GM23338 (cell line): ENCODE results near the gene LRRC38. TPM values are rescaled to one million over a fixed set of nuclear protein-coding genes. Genes with fewer than 3 reads are reported as not detected.

Experiments
- ATAC-seq: fragments of 200-7000 bp; cut with Tn5 transposase; 3 replicates; pipeline ENCODE4 v1.9.1; 2020
- DNase-seq: peaks from one replicate; pipeline ENCODE4 v3.0.0-alpha.2; 2015; ENCODE audit warnings: low spot score
- H2AFZ ChIP-seq: fragments of 200-600 bp; sonication (generic); 2 replicates; pipeline ENCODE4 v1.8.0; 2016; ENCODE audit warnings: antibody characterized with exemption, mild to moderate bottlenecking, moderate library complexity
- H3F3A ChIP-seq: fragments of 200-600 bp; sonication (generic); replicated peaks from 2 replicates; pipeline ENCODE4 v1.8.0; 2017; ENCODE audit warnings: antibody characterized with exemption, mixed run types, low read depth
- H3K27ac ChIP-seq: fragments of 200-600 bp; sonication (generic); 2 replicates; pipeline ENCODE4 v1.6.1; 2016; ENCODE audit warnings: low read depth
- H3K27me3 ChIP-seq: fragments of 200-600 bp; sonication (generic); 2 replicates; pipeline ENCODE4 v1.8.0; 2016; ENCODE audit warnings: mild to moderate bottlenecking, mixed run types, moderate library complexity; ENCODE audit not compliant: insufficient read depth
- H3K36me3 ChIP-seq: fragments of 200-600 bp; sonication (generic); 2 replicates; pipeline ENCODE4 v1.8.0; 2016; ENCODE audit warnings: mild to moderate bottlenecking; ENCODE audit not compliant: insufficient read depth
- H3K4me1 ChIP-seq: fragments of 200-600 bp; sonication (generic); 2 replicates; pipeline ENCODE4 v1.8.0; 2016; ENCODE audit warnings: mild to moderate bottlenecking, moderate library complexity; ENCODE audit not compliant: insufficient read depth
- H3K4me2 ChIP-seq: fragments of 200-600 bp; sonication (generic); 2 replicates; pipeline ENCODE4 v1.7.1; 2017; ENCODE audit warnings: mixed run types
- H3K4me3 ChIP-seq: fragments of 200-600 bp; sonication (generic); 2 replicates; pipeline ENCODE4 v1.6.1; 2016; ENCODE audit warnings: mixed run types
- H3K79me2 ChIP-seq: fragments of 200-600 bp; sonication (generic); replicated peaks from 2 replicates; pipeline ENCODE4 v1.8.0; 2017; ENCODE audit warnings: mild to moderate bottlenecking; ENCODE audit not compliant: insufficient read depth
- H3K9me2 ChIP-seq: fragments of 200-600 bp; sonication (generic); 2 replicates; pipeline ENCODE4 v1.8.0; 2017; ENCODE audit not compliant: insufficient read depth
- H4K20me1 ChIP-seq: fragments of 200-600 bp; sonication (generic); replicated peaks from 2 replicates; pipeline ENCODE4 v1.8.0; 2017; ENCODE audit warnings: mild to moderate bottlenecking; ENCODE audit not compliant: insufficient read depth
- H3K27ac Mint-ChIP-seq: 2 replicates; pipeline ENCODE4 v1.8.0; 2020; ENCODE audit warnings: inconsistent platforms, mild to moderate bottlenecking, moderate library complexity, mixed read lengths
- H3K27me3 Mint-ChIP-seq: 3 replicates; pipeline ENCODE4 v1.8.0; 2022; ENCODE audit warnings: low read depth, mild to moderate bottlenecking, moderate library complexity, mixed read lengths, inconsistent platforms; ENCODE audit not compliant: insufficient read depth, poor library complexity
- H3K36me3 Mint-ChIP-seq: 3 replicates; pipeline ENCODE4 v1.8.0; 2021; ENCODE audit warnings: low read depth, mild to moderate bottlenecking, inconsistent platforms, moderate library complexity, mixed read lengths
- H3K4me1 Mint-ChIP-seq: 3 replicates; pipeline ENCODE4 v1.8.0; 2020; ENCODE audit warnings: mild to moderate bottlenecking, inconsistent platforms, mixed read lengths
- H3K4me3 Mint-ChIP-seq: 3 replicates; pipeline ENCODE4 v1.8.0; 2021; ENCODE audit warnings: moderate library complexity, mild to moderate bottlenecking, inconsistent platforms, mixed read lengths
- H3K9me3 Mint-ChIP-seq: 3 replicates; pipeline ENCODE4 v1.8.0; 2020; ENCODE audit warnings: moderate library complexity, mild to moderate bottlenecking, inconsistent platforms, mixed read lengths
- EZH2phosphoT487 ChIP-seq: fragments of 200-600 bp; sonication (generic); IDR thresholded peaks from one replicate; pipeline ENCODE4 v1.8.1; 2018; ENCODE audit warnings: antibody characterized with exemption; ENCODE audit not compliant: unreplicated experiment
- JUNB ChIP-seq: IDR thresholded peaks from one replicate; pipeline ENCODE4 v1.6.1; 2016; ENCODE audit warnings: antibody characterized with exemption; ENCODE audit not compliant: unreplicated experiment
- POLR2AphosphoS5 ChIP-seq: IDR thresholded peaks from 2 replicates; pipeline ENCODE4 v1.6.1; 2016; ENCODE audit warnings: antibody characterized with exemption, low read depth
- REST ChIP-seq: IDR thresholded peaks from one replicate; pipeline ENCODE4 v1.6.1; 2018; ENCODE audit warnings: antibody characterized with exemption; ENCODE audit not compliant: unreplicated experiment
- polyA plus RNA-seq: library from polyadenylated mRNA; unstranded; fragments of >200 nt; fragmentation: Nextera tagmentation; extraction: Ambion mirVana; gene quantifications from 2 replicates; pipeline ENCODE4 v1.2.1, GENCODE V29; 2016
- total RNA-seq: library from RNA; depleted of rRNA; stranded (reverse); fragments of >200 nt; shearing (Covaris generic); gene quantifications from 2 replicates; pipeline ENCODE4 v1.2.3, GENCODE V29; 2014
- TF ChIP-seq, protein P1 (sequence below): fragments of 250-450 bp; sonication (Bioruptor Pico); IDR thresholded peaks from 2 replicates; pipeline ENCODE4 v1.5.0; 2020; ENCODE audit warnings: mild to moderate bottlenecking, moderate library complexity

Gene LRRC38
- total and polyA plus RNA-seq, 2 experiments from 2014 or later, result 0.17 TPM; not detected in 1

- Mint-ChIP-seq H3K27me3 (peaks cover 21% of the 10 kb centered on the region), H3K4me1 (peaks cover 26% of the 10 kb centered on the region), H3K9me3 (no peaks in the 10 kb centered on the region), H3K4me3 (no peak overlapping the region), H3K27ac (no peak overlapping the region), H3K36me3 (no peaks in the 10 kb centered on the region)
- no peaks in the 10 kb centered on the region for H3K79me2 ChIP-seq
- H4K20me1 ChIP-seq, result no peaks in the 10 kb centered on the region
- H3F3A ChIP-seq, result no peaks in the 10 kb centered on the region
- H2AFZ ChIP-seq, result 0 out of 2 replicates have a peak overlapping the region, but pooled peaks have one; percentile 47
- no peak overlapping the region for H3K4me3 ChIP-seq
- H3K27ac ChIP-seq, result no peak overlapping the region
- no peak for TF ChIP-seq POLR2AphosphoS5
- TF ChIP-seq JUNB, result no peak
- no peak for TF ChIP-seq EZH2phosphoT487
- TF ChIP-seq, protein P1, sequence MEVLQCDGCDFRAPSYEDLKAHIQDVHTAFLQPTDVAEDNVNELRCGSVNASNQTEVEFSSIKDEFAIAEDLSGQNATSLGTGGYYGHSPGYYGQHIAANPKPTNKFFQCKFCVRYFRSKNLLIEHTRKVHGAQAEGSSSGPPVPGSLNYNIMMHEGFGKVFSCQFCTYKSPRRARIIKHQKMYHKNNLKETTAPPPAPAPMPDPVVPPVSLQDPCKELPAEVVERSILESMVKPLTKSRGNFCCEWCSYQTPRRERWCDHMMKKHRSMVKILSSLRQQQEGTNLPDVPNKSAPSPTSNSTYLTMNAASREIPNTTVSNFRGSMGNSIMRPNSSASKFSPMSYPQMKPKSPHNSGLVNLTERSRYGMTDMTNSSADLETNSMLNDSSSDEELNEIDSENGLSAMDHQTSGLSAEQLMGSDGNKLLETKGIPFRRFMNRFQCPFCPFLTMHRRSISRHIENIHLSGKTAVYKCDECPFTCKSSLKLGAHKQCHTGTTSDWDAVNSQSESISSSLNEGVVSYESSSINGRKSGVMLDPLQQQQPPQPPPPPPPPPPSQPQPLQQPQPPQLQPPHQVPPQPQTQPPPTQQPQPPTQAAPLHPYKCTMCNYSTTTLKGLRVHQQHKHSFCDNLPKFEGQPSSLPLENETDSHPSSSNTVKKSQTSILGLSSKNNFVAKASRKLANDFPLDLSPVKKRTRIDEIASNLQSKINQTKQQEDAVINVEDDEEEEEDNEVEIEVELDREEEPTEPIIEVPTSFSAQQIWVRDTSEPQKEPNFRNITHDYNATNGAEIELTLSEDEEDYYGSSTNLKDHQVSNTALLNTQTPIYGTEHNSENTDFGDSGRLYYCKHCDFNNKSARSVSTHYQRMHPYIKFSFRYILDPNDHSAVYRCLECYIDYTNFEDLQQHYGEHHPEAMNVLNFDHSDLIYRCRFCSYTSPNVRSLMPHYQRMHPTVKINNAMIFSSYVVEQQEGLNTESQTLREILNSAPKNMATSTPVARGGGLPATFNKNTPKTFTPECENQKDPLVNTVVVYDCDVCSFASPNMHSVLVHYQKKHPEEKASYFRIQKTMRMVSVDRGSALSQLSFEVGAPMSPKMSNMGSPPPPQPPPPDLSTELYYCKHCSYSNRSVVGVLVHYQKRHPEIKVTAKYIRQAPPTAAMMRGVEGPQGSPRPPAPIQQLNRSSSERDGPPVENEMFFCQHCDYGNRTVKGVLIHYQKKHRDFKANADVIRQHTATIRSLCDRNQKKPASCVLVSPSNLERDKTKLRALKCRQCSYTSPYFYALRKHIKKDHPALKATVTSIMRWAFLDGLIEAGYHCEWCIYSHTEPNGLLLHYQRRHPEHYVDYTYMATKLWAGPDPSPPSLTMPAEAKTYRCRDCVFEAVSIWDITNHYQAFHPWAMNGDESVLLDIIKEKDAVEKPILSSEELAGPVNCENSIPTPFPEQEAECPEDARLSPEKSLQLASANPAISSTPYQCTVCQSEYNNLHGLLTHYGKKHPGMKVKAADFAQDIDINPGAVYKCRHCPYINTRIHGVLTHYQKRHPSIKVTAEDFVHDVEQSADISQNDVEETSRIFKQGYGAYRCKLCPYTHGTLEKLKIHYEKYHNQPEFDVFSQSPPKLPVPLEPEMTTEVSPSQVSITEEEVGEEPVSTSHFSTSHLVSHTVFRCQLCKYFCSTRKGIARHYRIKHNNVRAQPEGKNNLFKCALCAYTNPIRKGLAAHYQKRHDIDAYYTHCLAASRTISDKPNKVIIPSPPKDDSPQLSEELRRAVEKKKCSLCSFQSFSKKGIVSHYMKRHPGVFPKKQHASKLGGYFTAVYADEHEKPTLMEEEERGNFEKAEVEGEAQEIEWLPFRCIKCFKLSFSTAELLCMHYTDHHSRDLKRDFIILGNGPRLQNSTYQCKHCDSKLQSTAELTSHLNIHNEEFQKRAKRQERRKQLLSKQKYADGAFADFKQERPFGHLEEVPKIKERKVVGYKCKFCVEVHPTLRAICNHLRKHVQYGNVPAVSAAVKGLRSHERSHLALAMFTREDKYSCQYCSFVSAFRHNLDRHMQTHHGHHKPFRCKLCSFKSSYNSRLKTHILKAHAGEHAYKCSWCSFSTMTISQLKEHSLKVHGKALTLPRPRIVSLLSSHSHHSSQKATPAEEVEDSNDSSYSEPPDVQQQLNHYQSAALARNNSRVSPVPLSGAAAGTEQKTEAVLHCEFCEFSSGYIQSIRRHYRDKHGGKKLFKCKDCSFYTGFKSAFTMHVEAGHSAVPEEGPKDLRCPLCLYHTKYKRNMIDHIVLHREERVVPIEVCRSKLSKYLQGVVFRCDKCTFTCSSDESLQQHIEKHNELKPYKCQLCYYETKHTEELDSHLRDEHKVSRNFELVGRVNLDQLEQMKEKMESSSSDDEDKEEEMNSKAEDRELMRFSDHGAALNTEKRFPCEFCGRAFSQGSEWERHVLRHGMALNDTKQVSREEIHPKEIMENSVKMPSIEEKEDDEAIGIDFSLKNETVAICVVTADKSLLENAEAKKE (CRISPR knock-in tag), result no peak
- DNase-seq (peak; percentile 50), ATAC-seq (peak; percentile 69)
- peaks cover 6% of the 10 kb centered on the region; the same call in 1 of the 2 replicates for H3K4me1 ChIP-seq
- no peaks in the 10 kb centered on the region for H3K36me3 ChIP-seq
- H3K9me2 ChIP-seq, result no peaks in the 10 kb centered on the region
- peaks cover 7% of the 10 kb centered on the region; the same call in 1 of the 2 replicates for H3K27me3 ChIP-seq
- H3K4me2 ChIP-seq, result peak overlapping the region; percentile 48; the same call in 1 of the 2 replicates
Measured at GRCh38 chr1:13505020-13505419, 8.8 kb downstream of the LRRC38 start.

DNA sequence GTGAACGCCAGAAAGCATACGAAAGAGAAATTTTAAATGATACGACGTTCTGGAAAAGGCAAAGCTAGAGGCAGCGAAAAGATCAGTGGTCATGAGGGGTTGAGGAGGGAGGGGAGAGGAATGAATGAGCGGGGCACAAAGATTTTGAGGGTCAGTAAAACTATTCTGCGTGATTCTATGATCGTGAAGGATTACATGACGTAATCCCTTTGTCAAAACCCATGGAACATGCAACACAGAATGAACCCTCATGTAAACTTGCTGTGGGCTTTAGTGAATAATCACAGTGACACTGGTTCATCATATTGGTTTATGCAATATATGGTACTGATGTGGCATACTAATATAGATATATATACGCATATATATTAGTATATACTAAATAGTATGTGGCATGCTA is 13.0 kb downstream of the LRRC38 start:
- H3K27me3 ChIP-seq, result no peaks in the 10 kb centered on the region
- H2AFZ ChIP-seq, result no peak overlapping the region
- H3K4me3 Mint-ChIP-seq, result no peak overlapping the region
- H3K4me1 Mint-ChIP-seq, result peaks cover 34% of the 10 kb centered on the region
- no peak overlapping the region for H3K4me3 ChIP-seq
- H3K27me3 Mint-ChIP-seq, result peaks cover 17% of the 10 kb centered on the region
- H3K4me1 ChIP-seq, result peaks cover 17% of the 10 kb centered on the region
- H3K9me2 ChIP-seq, result no peaks in the 10 kb centered on the region
- H3K27ac ChIP-seq, result no peak overlapping the region
- no peaks in the 10 kb centered on the region for H3K79me2 ChIP-seq
- H3K4me2 ChIP-seq, result no peak overlapping the region
- ATAC-seq, result no peak
- H4K20me1 ChIP-seq, result no peaks in the 10 kb centered on the region
- H3K27ac Mint-ChIP-seq, result no peak overlapping the region
- no peaks in the 10 kb centered on the region for H3K36me3 Mint-ChIP-seq
- H3K9me3 Mint-ChIP-seq, result no peaks in the 10 kb centered on the region
- H3F3A ChIP-seq, result no peaks in the 10 kb centered on the region
- H3K36me3 ChIP-seq, result no peaks in the 10 kb centered on the region
- DNase-seq, result no peak
- no peak for TF ChIP-seq REST
